HG03342 (cell line): ENCODE measurements around the gene BMPR1B.

Experiments used
- ATAC-seq: cut with Tn5 transposase; IDR thresholded peaks from one replicate; pipeline ENCODE4 v1.9.1; 2021; ENCODE audit warnings: mild to moderate bottlenecking, moderate library complexity; ENCODE audit not compliant: unreplicated experiment

Gene BMPR1B

GRCh38 chr4:94947681-94948108 lies 189.9 kb downstream of the BMPR1B start:
- no peak for ATAC-seq

GRCh38 chr4:94954251-94954650 lies 196.5 kb downstream of the BMPR1B start:
- no peak for ATAC-seq

- no peak for ATAC-seq
Observed at GRCh38 chr4:94957030-94957429, 199.3 kb downstream of the BMPR1B start.

- no peak for ATAC-seq
Observed at GRCh38 chr4:94959307-94959706, 201.6 kb downstream of the BMPR1B start.

- ATAC-seq: no peak
Observed at GRCh38 chr4:94960708-94961107, 203.0 kb downstream of the BMPR1B start.

GRCh38 chr4:94961420-94961819 lies 203.7 kb downstream of the BMPR1B start:
- no peak for ATAC-seq

- no peak for ATAC-seq
Observed at GRCh38 chr4:94962484-94962883, 204.7 kb downstream of the BMPR1B start.

- ATAC-seq: no peak
Observed at GRCh38 chr4:94965852-94966251, 208.1 kb downstream of the BMPR1B start.

- no peak for ATAC-seq
Observed at GRCh38 chr4:94968493-94968892, 210.7 kb downstream of the BMPR1B start.

GRCh38 chr4:94970650-94971049 lies 212.9 kb downstream of the BMPR1B start:
- ATAC-seq: no peak

- no peak for ATAC-seq
Observed at GRCh38 chr4:94974773-94975172, 217.0 kb downstream of the BMPR1B start.

GRCh38 chr4:94976371-94977011 lies 218.7 kb downstream of the BMPR1B start:
- no peak for ATAC-seq

- no peak for ATAC-seq
Observed at GRCh38 chr4:94978904-94979303, 221.1 kb downstream of the BMPR1B start.

- no peak for ATAC-seq
Observed at GRCh38 chr4:94979621-94980020, 221.9 kb downstream of the BMPR1B start.

GRCh38 chr4:94995684-94996394 lies 238.1 kb downstream of the BMPR1B start:
- no peak for ATAC-seq

GRCh38 chr4:95000076-95000648 lies 242.4 kb downstream of the BMPR1B start:
- no peak for ATAC-seq

GRCh38 chr4:95004912-95005311 lies 247.2 kb downstream of the BMPR1B start:
- ATAC-seq: no peak

GRCh38 chr4:95007998-95008397 lies 250.2 kb downstream of the BMPR1B start:
- ATAC-seq: no peak

- no peak for ATAC-seq
Observed at GRCh38 chr4:95013236-95013635, 255.5 kb downstream of the BMPR1B start.

GRCh38 chr4:95014068-95014467 lies 256.3 kb downstream of the BMPR1B start:
- no peak for ATAC-seq

- no peak for ATAC-seq
Observed at GRCh38 chr4:95017305-95018064, 259.7 kb downstream of the BMPR1B start.

GRCh38 chr4:95018785-95019184 lies 261.0 kb downstream of the BMPR1B start:
- no peak for ATAC-seq
